Retinal pigment epithelial cell (primary cell): ENCODE measurements around the gene CPVL.
"Not testable (repeated sequence)": the region's sequence is repeated elsewhere in the genome, so short reads cannot be mapped to it uniquely, and the experiment has no call there.

Experiments
- DNase-seq: peaks from one replicate; pipeline ENCODE4 v3.0.0-alpha.2; 2010; ENCODE audit warnings: low read depth
- H3K4me3 ChIP-seq: 2 replicates; pipeline ENCODE4 v1.5.1; 2011; ENCODE audit warnings: mild to moderate bottlenecking, low read length, control low read depth, moderate library complexity
- TF ChIP-seq, protein P1 (sequence below): conservative IDR thresholded peaks from 2 replicates; pipeline ENCODE4 v1.5.1; 2011; ENCODE audit warnings: low read depth, low read length, control low read depth, inconsistent platforms

CPVL gene

GRCh38 chr7:29122081-29122480, 24.3 kb downstream of the CPVL start:
- H3K4me3 ChIP-seq: no peak overlapping the region
- no peak for DNase-seq
- TF ChIP-seq, protein P1, sequence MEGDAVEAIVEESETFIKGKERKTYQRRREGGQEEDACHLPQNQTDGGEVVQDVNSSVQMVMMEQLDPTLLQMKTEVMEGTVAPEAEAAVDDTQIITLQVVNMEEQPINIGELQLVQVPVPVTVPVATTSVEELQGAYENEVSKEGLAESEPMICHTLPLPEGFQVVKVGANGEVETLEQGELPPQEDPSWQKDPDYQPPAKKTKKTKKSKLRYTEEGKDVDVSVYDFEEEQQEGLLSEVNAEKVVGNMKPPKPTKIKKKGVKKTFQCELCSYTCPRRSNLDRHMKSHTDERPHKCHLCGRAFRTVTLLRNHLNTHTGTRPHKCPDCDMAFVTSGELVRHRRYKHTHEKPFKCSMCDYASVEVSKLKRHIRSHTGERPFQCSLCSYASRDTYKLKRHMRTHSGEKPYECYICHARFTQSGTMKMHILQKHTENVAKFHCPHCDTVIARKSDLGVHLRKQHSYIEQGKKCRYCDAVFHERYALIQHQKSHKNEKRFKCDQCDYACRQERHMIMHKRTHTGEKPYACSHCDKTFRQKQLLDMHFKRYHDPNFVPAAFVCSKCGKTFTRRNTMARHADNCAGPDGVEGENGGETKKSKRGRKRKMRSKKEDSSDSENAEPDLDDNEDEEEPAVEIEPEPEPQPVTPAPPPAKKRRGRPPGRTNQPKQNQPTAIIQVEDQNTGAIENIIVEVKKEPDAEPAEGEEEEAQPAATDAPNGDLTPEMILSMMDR: no peak

DNA sequence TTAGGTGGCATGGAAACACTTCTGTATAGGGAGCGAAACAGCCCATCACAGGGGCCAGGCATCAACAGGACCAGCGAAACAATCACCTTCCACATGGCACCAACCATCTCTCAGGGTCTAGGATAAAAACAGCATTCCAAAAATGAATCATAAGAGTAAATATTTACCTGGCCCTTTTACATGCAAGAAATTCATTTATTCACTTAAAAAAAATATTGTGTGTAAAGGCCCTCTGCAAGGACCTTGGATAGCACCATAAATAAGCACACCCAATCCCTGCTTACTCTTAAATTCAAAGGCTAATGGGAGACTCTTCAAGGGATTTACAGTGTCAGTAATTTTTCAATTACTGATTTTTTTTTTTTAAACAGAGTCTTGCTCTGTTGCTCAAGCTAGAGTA, 25.4 kb downstream of the CPVL start:
- DNase-seq: no peak
- H3K4me3 ChIP-seq: no peak overlapping the region
- TF ChIP-seq, protein P1: no peak

GRCh38 chr7:29119538-29119937, 26.8 kb downstream of the CPVL start:
- DNase-seq: no peak
- TF ChIP-seq, protein P1: no peak
- H3K4me3 ChIP-seq: no peak overlapping the region

GRCh38 chr7:29116361-29117200, 29.8 kb downstream of the CPVL start:
- no peak for DNase-seq
- TF ChIP-seq, protein P1: no peak
- no peak overlapping the region for H3K4me3 ChIP-seq

GRCh38 chr7:29115753-29116152, 30.6 kb downstream of the CPVL start:
- DNase-seq: no peak
- TF ChIP-seq, protein P1: no peak
- no peak overlapping the region for H3K4me3 ChIP-seq

- TF ChIP-seq, protein P1: no peak
- no peak overlapping the region for H3K4me3 ChIP-seq
- no peak for DNase-seq
Measured at GRCh38 chr7:29115130-29115687, 31.1 kb downstream of the CPVL start.

DNA sequence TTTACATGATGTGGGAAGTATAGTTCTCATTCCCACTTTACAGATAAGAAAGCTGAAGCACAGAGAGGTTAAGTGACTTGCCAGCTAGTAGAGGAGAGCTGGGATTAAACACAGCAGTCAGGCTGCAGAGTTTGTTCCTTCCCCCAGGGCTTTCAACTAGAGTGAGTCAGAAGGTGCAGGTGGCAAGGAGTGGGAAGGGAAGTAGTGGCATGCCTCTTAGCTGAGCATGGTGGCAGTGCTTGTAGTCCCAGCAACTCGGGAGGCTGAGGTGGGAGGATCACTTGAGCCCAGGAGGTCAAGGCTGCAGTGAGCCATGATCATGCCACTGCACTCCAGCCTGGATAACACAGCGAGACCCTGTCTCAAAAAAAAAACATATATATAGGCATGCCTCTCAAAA, 32.1 kb downstream of the CPVL start:
- DNase-seq, H3K4me3 ChIP-seq: not testable (repeated sequence)
